Suppressor macrophage treated with lipopolysaccharide for 1 hour (primary cell): ENCODE data around the gene NOD1.
"Not testable (repeated sequence)": the region's sequence is repeated elsewhere in the genome, so short reads cannot be mapped to it uniquely, and the experiment has no call there.

Source experiments
- DNase-seq, 3 donors: peaks; one replicate each; pipeline ENCODE4 v3.0.0-alpha.2; 2020 to 2022

Gene NOD1

DNA sequence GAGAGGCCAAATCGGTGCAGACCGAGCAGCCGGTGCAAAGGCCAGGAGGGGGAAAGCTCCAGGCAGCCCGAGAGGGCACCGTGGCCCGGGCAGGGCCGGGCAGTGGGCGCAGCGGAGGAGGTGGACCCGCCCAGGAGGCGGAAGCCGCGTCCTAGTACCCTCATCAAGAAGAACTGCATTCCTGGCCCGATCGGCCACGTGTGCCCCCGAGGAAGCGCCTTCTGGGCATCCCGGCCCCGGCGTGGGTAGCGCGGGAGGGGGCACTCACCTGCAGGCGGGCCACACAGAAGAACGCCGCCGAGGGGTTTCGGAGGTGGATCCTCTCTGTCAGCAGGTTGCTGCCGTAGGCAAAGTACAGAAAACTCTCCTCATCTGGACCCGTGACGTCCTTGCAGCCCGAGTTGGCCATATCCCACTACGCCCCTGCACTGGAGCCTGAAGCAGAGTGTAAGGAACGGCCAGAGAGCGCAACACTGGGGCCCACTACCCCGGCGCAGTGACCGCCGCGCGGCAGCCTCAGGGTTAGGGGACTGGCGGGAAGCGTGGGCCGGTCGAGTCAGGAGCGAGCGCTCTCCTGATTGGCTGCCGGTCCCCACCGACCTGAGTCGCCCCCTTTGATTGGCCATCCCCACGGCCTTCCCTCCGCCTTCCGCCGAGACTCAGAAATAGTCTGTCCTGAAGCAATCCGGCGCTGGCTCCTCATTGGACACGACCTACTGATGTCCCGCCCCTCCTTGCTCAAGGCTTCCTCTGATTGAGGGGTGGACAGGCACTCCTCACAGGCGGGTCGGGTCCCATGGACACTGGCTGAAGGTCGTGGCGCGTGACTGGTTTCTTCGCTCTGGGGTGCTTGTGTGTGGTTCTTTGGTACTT is 26.0 kb upstream of the NOD1 start, which contains the start of gene GGCT:
Gene GGCT, minus strand, starts transcription at position 529 of the 873 bp plus-strand sequence. Its CDS starts 120 bp downstream, at position 409.
- peak; percentile 99 for DNase-seq

DNA sequence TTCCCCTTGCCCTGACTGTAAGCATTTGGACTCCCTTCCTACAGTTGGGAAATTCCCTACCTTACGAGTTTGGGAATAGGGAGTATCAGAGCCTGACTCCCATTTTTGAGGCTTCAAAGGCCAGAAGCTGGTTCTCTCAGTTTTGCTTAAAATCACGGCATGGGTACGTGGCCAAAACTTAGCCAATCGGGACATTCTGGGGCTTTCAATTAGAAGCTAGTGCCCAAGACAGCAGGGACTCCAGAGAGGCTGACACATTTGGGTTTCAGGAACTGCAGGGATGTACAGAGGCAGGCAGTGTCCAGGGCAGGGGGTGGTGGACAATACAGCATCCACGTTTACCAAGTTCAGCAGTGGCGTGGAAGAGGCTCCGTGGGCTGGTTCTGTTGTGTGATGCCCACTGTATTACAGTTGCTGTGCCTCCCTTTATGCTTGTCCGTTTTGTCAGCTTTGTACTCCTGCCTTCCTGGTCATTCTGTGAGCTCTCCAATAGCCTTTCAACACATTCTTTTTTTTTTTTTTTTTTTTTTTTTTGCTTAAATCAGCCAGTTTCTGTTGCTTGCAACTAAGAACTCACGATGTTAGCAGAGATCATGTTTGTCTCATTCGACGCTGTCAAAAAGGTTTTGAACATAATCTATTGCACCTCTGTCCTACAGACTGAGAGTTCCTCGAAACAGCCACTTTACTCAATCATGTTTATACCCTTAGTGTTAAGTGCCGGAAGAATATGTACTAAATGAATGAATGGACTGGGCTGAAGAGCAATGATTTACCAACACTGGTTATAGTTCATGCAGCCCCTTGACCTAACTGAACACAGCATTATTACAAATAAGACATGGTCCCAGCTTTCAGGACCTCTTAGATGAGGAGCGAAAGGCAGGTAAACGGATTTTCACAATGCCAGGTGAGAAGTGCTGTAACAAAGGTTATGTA is 25.0 kb upstream of the NOD1 start:
- DNase-seq, result no peak

DNA sequence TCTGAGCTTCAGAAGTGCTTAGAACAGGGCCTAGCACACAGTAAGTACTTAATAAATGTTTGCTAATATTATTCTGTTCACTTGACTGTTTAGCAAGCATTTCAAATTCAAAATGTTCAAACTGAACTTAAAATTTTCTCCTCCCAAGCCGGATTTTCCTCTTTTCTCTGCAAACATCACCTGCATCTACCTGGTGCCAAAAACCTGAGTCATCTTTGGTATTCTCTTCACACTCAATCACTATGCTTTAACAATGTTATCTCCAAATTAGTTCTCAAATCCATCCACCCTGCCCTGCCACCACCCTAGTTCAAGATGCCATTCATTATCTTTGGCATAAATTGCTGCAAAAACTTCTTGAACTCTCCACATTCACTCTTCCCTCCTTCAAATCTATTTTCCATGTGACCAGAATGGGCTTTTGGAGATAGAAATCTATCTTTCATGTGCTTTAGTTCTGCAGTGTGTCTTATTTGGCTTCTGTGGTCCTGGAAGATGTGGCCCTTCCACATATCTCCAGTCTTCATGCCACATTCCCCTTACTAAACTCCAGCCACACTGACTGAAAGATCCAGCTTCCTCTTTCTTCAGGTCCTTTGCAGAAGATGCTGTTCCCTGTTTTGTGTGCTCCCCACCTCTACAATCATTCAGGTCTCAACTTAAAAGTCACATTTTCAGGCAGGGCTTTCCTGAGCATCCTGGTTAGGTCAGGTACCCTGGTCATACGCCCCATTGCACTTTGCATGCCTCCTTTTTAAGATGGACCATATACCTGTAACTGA is 24.1 kb upstream of the NOD1 start:
- DNase-seq, result peak in 2 of 3 donors; percentile 13 to 24

DNA sequence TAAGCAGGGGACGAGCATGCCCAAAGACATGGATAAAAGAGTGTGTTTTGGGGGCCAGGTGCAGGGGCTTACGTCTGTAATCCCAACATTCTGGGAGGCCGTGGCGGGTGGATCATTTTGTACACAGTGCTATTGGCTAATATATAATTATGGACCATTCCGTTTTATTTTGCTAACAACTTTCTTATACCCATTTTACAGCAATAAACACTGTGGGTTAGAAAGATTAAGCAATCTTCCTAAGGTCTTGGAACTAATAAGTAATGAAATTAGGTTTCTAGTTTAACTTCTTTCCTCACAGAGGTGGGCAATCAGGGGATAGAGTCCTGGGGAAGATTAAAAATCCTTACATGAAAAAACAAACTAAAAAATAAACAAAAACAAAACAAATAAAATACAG is 22.7 kb upstream of the NOD1 start:
- no peak for DNase-seq

DNA sequence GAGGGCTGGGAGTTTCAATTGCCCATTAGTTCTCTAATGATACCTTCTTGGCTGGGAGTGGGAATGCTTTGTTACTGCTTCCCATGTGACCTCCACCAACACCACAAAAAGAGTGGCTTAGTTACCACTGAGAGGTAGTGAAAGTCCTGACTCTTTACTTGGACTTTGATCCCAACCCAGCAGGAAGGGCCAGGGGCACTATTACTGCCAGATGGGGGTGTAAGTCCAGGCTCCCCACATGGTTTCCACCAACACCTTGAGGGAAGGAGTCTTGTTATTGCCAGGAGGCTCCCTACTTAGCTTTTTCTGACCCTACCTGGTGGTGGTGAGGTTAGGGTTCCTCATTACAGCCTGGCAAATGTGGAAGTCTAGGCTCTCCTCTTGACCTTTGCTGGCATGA is 14.6 kb upstream of the NOD1 start:
- no peak for DNase-seq

DNA sequence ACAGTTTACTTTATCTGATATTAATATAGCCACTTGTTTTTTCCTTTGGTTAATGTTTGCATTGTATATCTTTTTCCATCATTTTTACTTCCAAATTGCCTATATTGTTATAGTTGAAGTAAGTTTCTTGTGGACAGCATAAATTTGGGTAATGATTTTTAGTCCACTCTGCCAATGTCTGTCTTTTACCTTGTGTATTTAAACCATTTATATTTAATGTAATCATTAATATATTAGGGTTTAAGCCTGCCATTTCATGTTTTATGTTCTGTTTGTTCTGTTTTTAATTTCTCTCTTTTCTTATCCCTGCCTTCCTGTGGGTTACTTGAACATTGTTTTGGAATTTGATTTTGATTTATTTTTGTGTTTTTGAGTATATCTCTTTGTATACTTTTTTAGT is 12.8 kb upstream of the NOD1 start:
- DNase-seq, result no peak

DNA sequence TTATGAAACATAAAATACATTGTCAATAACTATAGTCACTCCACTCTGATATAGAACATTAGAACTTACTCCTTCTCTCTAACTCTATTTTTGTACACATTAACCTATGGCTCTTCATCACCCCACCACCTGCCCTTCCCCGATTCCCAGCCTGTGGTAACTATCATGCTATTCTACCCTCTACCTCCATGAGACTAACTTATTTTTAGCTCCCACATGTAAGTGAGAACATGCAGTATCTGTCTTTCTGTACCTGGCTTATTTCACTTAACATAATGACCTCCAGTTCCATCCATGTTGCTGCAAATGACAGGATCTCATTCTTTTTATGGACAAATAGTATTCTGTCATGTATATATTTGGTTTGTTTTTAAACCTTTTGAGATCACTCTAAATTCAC is 8.8 kb upstream of the NOD1 start:
- no peak for DNase-seq

DNA sequence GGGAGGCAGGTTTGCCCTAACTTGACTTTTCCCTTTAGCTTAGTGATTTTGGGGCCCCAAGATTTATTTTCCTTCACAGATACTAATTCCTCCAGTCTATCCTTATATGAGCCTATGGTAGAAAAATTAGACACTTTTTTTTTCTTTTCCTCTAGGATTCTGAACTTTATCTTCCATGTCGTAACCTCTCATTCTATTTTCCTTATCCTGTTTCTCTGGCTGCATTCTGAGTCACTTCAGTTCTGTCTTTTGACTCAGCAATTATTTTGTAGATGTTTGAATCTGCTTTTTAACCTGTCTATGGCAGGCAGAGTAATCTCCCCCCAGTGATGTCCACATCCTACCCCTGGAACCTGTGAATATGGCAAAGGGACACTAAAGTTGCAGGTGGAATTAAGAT is 7.1 kb upstream of the NOD1 start:
- DNase-seq, result no peak

DNA sequence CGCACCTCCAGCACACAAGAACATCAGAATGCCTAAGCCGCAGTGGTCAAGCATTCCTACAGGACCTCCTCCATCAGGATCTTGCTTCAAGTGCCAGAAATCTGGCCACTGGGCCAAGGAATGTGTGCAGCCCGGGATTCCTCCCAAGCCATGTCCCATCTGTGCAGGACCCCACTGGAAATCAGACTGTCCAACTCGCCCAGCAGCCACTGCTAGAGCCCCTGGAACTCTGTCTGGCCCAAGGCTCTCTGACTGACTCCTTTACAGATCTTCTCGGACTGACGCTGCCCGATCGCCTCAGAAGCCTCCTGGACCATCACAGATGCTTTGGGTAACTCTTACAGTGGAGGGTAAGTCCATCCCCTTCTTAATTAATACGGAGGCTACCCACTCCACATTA is 2.8 kb upstream of the NOD1 start:
- DNase-seq, result not testable (repeated sequence)

DNA sequence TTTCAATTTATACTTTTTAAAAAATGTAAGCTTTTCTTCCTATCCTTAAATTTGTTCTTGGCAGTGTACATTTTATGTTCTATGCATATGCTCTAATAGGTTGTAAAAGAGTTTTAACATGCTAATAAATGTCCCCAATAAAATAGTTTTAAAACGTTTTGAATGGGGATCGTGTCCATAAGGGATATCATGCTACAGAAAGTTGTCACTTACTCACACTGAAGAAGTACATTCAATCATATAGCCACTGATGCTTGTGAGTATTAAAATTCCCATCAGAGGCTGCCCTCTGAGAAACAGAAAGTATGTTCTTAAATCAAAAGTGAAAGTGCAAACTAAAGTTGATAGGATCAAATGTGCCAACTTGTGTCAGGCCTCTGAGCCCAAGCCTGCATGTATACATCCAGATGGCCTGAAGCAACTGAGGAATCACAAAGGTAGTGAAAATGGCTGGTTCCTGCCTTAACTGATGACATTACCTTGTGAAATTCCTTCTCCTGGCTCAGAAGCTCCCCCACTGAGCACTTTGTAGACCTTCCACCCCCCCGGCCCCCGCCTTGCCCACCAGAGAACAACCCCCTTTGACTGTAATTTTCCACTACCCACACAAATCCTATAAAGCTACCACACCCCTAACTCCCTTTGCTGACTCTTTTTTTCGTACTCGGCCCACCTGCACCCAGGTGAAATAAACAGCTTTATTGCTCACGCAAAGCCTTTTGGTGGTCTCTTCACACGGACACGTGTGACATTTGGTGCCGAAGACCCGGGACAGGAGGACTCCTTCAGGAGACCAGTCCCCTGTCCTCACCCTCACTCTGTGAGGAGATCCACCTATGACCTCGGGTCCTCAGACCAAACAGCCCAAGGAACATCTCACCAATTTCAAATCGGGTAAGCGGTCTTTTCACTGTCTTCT is 877 bp upstream of the NOD1 start:
- peak; percentile 62 to 87 (median 69) for DNase-seq

DNA sequence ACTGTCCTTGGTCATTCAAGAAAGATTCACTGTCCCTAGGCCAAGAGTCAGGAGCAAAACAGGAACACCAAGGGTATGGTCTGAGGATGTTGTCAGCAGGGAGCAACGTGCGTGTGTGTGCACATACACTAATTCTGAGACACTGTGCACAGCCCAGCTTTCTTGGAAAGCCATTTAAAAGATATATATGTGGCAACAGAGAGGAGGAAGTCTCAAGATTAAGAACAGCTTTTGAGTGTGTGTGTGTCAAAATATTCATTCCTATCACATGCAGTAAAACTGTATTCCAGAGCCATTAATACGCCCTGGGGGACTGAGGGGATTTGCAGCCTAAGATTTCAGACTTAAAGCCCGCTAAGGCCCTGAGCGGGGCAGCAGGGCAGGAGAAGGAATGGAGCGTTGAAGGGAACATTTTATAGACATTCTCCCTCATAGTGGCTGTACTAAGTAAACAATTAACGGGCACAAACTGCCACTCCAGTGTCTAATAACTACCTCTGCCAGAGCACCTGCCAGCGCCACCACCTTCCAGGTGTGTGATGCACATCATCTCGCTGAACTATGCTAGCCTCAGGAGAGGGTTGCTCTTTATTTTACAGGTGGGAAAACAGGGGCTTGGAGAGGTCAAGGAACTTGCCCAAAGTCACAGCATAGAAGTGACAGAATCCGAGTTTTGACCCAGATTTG is 2.0 kb downstream of the NOD1 start:
- DNase-seq, result peak; percentile 55 to 73 (median 59)

DNA sequence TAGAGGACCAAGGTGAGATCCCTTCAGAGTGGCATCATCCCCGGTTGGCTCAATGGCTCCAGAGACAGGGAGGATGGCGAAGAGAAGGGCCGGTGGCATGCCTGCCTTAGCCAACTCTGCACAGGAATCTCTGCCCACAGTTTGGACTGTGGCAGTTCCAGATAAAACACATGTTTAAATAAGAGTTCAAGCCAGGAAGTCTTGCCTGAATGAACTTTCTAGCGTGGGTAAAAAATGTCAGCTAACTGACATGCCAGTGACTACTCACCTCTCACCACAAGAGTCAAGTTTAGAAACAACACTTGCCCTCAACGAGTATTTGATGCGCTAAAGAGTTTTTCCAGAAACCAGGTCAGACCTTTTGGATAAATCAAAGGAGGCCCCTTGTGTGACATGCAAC is 3.0 kb downstream of the NOD1 start:
- DNase-seq, result no peak

DNA sequence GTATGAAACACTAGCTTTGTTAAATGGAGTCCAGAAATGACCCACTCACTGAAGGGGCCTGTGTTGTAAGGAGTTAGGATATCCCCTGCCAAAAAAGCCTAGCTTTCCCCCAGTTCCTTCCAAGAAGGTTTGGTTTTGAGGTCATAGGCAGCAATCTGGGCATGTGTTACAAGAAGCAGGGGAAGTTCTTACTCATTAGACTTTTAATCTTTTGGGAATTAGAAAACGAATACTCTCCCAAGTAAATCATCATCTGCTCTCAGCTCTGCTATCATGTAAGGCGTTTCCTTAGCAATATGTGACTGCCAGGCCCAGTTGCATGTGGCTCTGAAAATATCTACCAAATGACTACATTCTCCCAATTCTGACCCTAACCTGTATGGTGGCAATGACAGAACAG is 3.7 kb downstream of the NOD1 start:
- peak; percentile 38 to 74 (median 54) for DNase-seq

DNA sequence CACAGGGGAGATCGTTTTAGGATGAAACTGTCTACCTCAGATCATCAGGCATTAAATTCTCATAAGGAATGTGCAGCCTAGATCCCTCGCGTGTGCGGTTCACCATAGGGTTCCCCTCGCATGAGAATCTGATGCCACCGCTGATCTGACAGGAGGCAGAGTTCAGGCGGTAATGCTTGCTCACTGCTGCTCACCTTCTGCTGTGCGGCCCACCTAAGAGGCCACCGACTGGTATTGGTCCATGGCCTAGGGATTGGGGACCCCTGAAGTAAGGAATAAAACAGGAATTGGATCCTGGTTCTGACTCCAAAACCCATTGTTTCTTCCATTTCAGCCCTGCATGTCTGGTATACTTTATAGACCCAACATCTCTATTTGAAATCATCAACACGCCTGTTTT is 4.1 kb downstream of the NOD1 start:
- DNase-seq, result no peak

DNA sequence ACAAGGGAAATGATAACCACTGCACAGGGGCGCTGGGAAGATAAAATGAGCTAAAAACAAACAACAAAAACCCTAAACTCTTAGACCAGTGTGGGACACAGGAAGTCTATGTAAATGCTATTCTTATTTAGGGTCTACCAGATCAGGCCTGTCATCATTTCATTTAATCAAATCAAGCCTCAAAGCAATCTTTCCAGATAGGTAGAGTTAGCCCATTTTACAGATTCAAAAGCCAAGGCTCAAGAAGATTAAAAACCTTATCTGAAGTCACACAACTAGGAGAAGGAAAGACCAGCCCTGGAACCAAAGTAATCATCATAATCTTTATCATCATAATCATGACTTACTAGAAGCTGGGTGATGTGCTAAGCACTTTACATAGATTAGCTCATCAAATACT is 4.7 kb downstream of the NOD1 start:
- DNase-seq, result peak in 1 of 3 donors; percentile 47

DNA sequence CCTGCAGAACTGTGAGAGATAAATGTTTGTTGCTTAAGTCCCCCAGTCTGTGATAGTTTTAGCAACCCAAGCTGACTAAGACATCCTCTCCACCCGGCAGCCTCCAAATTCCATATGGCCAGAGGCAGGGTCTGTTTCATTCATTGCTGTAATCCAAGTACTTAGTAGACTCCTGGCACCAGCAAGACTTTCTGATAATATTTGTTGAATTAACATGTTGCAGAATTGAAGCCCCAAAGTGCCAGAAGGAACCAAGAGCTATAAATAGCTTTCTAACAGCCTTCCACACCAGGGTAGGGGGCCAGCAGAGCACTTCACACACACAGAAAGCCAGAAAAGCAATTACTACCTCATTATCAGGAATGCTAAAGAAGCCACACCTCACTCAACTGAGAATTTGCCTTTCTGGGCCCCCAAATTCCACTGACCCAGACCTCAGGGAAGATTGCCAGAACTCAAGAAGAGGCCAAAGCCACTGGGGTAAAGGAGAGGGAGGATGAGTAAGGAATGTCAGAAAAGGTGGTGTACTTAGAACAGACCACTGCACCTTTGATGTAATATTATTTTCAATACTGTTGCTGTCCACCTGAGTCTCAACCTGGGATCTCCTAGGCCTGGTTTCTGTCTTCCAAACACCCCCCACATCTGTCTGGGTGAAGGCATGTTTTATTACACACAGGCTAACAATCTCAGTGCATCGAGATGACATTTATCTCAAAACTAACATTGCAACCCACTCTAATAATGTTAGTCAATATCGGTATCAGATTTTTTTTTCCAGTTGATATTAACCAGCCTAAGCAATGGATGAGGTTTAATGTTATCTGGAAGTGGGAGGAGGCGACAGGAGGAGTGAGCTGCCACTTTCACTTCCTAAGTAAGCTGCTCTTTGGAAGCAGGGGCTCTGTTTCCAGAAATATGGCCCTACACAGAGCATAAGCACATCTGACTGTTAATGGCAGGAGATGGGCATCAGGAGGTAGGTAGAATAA is 5.5 kb downstream of the NOD1 start:
- no peak for DNase-seq

DNA sequence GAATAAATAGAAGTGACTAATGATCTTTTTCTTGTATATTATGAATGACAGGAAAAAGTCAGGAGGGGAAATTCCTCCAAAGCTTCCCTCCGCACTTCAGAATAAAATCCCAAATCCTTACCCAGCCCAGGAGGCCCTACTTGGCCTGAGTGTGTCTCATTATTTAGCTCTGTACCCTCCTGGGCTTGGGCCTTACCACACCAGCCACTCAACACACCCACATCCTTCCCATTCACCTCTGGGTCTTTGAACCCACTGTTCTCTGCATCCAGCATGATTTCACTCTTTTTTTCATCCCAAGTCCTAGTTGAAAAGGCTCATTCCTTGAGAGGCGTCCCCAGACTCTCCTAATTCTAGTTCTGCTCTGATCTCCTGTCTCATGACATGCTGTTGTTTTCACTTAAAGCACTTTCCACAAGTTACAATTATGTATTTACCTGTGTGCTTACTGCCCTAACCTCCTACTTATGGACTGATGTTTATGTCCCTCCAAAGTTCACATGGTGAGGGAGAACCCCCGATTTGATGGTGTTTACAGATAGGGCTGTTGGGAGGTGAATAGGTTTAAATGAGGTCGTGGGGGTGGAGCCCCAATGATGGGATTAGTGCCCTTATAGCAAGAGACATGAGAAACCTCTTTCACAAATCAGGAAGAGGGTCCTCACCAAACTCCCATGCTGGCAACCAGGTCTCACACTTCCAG is 6.4 kb downstream of the NOD1 start:
- DNase-seq, result no peak

DNA sequence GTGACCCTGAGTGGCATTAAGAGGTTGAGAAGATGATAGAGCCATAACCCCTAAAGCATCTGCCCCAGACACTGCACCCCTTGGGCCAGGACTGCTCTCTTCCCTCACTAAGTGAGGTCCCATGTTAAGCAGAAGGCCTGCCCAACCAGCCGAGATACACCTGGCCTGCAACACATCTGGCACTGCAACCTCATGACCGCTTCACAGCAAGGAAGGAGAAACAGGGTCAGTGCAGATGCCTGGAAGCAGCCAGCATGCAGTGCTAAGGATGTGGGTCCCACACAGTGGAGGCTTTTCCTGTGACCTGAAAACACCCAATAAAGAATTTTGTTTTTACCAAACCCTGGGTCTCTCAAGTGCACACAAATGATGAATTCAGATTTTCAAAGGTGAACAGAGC is 7.4 kb downstream of the NOD1 start:
- DNase-seq, result no peak

DNA sequence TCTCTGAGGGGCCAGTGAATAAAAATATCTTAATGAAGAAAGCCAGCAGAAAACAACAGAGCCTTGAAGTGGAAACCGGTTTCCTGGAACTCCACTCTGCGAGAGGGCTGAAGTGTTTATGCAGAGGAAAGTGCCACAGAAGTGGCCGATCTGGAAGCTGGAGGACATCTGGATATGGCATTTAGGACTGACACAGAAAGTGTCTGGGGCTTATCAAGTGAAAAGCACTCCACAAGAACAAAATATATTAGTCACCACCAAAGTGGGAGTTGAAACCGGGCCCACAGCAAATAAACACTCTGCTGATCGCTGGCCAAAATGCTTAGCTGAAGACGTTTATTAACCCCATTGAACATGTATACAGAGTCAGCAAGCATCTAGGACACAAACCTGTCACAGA is 7.8 kb downstream of the NOD1 start:
- no peak for DNase-seq
